ENCODE measurements around the gene FIGLA. TPM values are rescaled to one million over a fixed set of nuclear protein-coding genes. Genes with fewer than 3 reads are reported as not detected.

Gene FIGLA
- total and polyA plus RNA-seq, 10 donors = 0.14 to 0.39 TPM; not detected in 8

GRCh38 chr2:70757966-70758365 lies 32.5 kb downstream of the FIGLA start:
- Histone ChIP-seq H3K27me3 (replicated peaks in 1 of 7) (peaks cover 0 to 42% (median 0%) of the 10 kb centered on the region in 7 donors), H3K27ac (no peak overlapping the region), H3K4me3 (no peak overlapping the region), H3K36me3 (no peaks in the 10 kb centered on the region), H3K4me1 (no peaks in the 10 kb centered on the region), H3K9me3 (no peaks in the 10 kb centered on the region)
- WGBS, 5 donors = 93 to 96% (median 94%) methylated on average over 7 of the region's 7 CpGs
- no peak for DNase-seq
- intact Hi-C loops (cut with DNase I; ENCODE audit: low total_unique reads) = no loop called here
- TF ChIP-seq CTCF (IDR thresholded peaks at IDR 0.05 in 8 of 11, conservative IDR thresholded peaks at IDR 0.05 in 3 of 11) = no peak
- TF ChIP-seq POLR2A (IDR thresholded peaks at IDR 0.05) = no peak
- no peak for TF ChIP-seq POLR2AphosphoS5 (IDR thresholded peaks at IDR 0.05)

GRCh38 chr2:70757360-70757759 lies 33.1 kb downstream of the FIGLA start:
- H3K36me3 ChIP-seq = no peaks in the 10 kb centered on the region
- no peak overlapping the region for H3K4me3 ChIP-seq
- no peak for DNase-seq
- peaks cover 0 to 42% (median 0%) of the 10 kb centered on the region in 7 donors for H3K27me3 ChIP-seq (replicated peaks in 1 of 7)
- intact Hi-C loops (cut with DNase I; ENCODE audit: low total_unique reads) = no loop called here
- no peak overlapping the region for H3K27ac ChIP-seq
- no peaks in the 10 kb centered on the region for H3K9me3 ChIP-seq
- TF ChIP-seq CTCF (IDR thresholded peaks at IDR 0.05 in 8 of 11, conservative IDR thresholded peaks at IDR 0.05 in 3 of 11) (no peak), POLR2AphosphoS5 (IDR thresholded peaks at IDR 0.05) (no peak), POLR2A (IDR thresholded peaks at IDR 0.05) (no peak)
- no peaks in the 10 kb centered on the region for H3K4me1 ChIP-seq
- WGBS, 5 donors = 76 to 84% (median 80%) methylated on average over 4 of the region's 4 CpGs

- no peaks in the 10 kb centered on the region for H3K36me3 ChIP-seq
- H3K4me3 ChIP-seq = no peak overlapping the region
- DNase-seq = no peak
- intact Hi-C loops (cut with DNase I; ENCODE audit: low total_unique reads) = no loop called here
- no peaks in the 10 kb centered on the region for H3K9me3 ChIP-seq
- H3K4me1 ChIP-seq = no peaks in the 10 kb centered on the region
- H3K27me3 ChIP-seq (replicated peaks in 1 of 7) = peaks cover 0 to 39% (median 0%) of the 10 kb centered on the region in 7 donors
- H3K27ac ChIP-seq = no peak overlapping the region
- 94 to 97% (median 96%) methylated on average over 3 of the region's 3 CpGs for WGBS, 5 donors
- TF ChIP-seq POLR2AphosphoS5 (IDR thresholded peaks at IDR 0.05) (no peak), CTCF (IDR thresholded peaks at IDR 0.05 in 8 of 11, conservative IDR thresholded peaks at IDR 0.05 in 3 of 11) (no peak), POLR2A (IDR thresholded peaks at IDR 0.05) (no peak)
These were observed 34.3 kb downstream of the FIGLA start for GRCh38 chr2:70756128-70756527.

- Histone ChIP-seq H3K4me1 (no peaks in the 10 kb centered on the region), H3K27me3 (replicated peaks in 1 of 7) (peaks cover 0 to 38% (median 0%) of the 10 kb centered on the region in 7 donors), H3K36me3 (no peaks in the 10 kb centered on the region), H3K9me3 (no peaks in the 10 kb centered on the region), H3K4me3 (no peak overlapping the region), H3K27ac (no peak overlapping the region)
- TF ChIP-seq POLR2AphosphoS5 (IDR thresholded peaks at IDR 0.05) (no peak), CTCF (IDR thresholded peaks at IDR 0.05 in 8 of 11, conservative IDR thresholded peaks at IDR 0.05 in 3 of 11) (no peak), POLR2A (IDR thresholded peaks at IDR 0.05) (no peak)
- 81 to 89% (median 83%) methylated on average over 4 of the region's 4 CpGs for WGBS, 5 donors
- DNase-seq = no peak
- intact Hi-C loops (cut with DNase I; ENCODE audit: low total_unique reads) = no loop called here
These were observed 36.5 kb downstream of the FIGLA start for GRCh38 chr2:70753902-70754301.
